AG09319 (cell line): Measurements from ENCODE around the gene OPN1SW.

Experiments
- DNase-seq: peaks from one replicate; pipeline ENCODE4 v3.0.0-alpha.2; 2010; ENCODE audit warnings: low read depth; ENCODE audit errors: extremely low read depth
- CTCF ChIP-seq: IDR thresholded peaks from 2 replicates; pipeline ENCODE4 v1.5.1; 2011; ENCODE audit warnings: low read depth, mild to moderate bottlenecking, inconsistent platforms, low read length, moderate library complexity

Gene OPN1SW

GRCh38 chr7:128775744-128776474 is at the start of gene OPN1SW:
Gene OPN1SW (minus strand): TSS chr7:128775794. CDS start chr7:128775781, 13 bp downstream.
- DNase-seq = no peak
- TF ChIP-seq CTCF = no peak

DNA sequence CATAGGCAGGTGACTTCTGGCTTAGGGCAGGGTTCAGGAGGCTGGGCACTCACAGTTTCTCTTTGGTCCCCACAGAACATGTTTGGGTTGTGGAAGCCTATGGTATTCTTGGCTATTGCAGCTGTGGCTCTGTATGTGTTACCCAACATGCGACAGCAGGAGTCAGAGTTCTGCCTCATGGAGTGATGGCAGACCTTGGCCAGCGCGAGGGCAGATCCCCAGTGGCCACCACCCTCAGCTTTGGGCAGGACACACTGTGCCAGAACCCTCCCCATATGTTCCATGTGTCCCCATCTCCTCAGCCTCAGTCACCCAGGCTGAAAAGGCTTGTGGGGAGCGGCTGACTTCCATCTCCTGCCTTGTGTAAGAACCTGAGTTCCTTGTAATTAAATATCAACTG is 46.1 kb upstream of the OPN1SW start:
- DNase-seq = no peak
- TF ChIP-seq CTCF = no peak

- DNase-seq = no peak
- TF ChIP-seq CTCF = no peak
Measured at GRCh38 chr7:128818694-128819093, 43.1 kb upstream of the OPN1SW start.

GRCh38 chr7:128815289-128815942 is 39.8 kb upstream of the OPN1SW start:
- no peak for TF ChIP-seq CTCF

DNA sequence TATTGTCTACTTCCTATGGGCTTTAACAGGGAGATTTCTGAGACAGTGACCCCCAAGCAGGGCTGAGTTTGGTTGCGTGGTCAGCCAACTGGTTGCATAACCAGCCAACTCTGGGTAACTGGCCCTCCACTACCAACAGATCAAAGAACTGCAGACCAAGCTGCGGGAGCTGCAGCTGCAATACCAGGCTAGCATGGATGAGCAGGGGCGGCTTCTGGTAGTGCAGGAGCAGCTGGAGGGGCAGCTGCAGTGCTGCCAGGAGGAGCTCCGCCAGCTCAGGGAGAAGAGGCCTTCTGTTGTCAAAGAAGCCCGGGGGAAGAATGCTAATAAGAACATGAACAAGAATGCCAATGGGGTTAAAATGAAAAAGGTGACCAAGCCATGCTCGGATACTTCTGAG is 38.9 kb upstream of the OPN1SW start:
- no peak for DNase-seq

More at GRCh38 chr7:128815289-128815942, 39.8 kb upstream of the OPN1SW start:
- DNase-seq = no peak

GRCh38 chr7:128812514-128813168 is 37.0 kb upstream of the OPN1SW start:
- no peak for DNase-seq
- no peak for TF ChIP-seq CTCF

More for the DNA sequence above, 38.9 kb upstream of the OPN1SW start:
- no peak for TF ChIP-seq CTCF
